Embryonic facial prominence (tissue), 1 donor: ENCODE measurements around the gene SLC22A14.
"Not testable (repeated sequence)": the region's sequence is repeated elsewhere in the genome, so short reads cannot be mapped to it uniquely, and the experiment has no call there.

Experiments used
- DNase-seq: peaks from one replicate; pipeline ENCODE4 v3.0.0-alpha.2; 2016; ENCODE audit errors: extremely low spot score

The SLC22A14 gene

DNA sequence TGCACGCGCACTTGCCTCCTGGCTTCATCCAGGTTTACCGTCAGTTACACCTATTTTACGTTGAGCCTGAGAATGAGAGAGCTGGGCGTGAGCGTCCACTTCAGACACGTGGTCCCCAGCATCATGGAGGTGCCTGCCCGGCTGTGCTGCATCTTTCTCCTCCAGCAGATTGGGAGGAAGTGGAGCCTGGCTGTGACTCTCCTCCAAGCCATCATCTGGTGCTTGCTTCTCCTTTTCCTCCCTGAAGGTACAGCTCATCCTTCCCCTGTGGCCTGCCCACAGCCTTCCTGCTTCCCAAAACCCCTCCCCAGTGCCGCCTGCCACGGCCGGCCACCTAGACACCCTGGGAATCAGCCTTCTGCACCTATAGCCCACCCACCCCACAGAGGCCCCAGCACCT, 31.6 kb downstream of the SLC22A14 start:
- DNase-seq, result no peak

GRCh38 chr3:38314112-38314763, 32.1 kb downstream of the SLC22A14 start:
- no peak for DNase-seq

GRCh38 chr3:38314764-38315487, 32.8 kb downstream of the SLC22A14 start:
- no peak for DNase-seq

- DNase-seq, result no peak
Measured at GRCh38 chr3:38315488-38316230, 33.6 kb downstream of the SLC22A14 start.

DNA sequence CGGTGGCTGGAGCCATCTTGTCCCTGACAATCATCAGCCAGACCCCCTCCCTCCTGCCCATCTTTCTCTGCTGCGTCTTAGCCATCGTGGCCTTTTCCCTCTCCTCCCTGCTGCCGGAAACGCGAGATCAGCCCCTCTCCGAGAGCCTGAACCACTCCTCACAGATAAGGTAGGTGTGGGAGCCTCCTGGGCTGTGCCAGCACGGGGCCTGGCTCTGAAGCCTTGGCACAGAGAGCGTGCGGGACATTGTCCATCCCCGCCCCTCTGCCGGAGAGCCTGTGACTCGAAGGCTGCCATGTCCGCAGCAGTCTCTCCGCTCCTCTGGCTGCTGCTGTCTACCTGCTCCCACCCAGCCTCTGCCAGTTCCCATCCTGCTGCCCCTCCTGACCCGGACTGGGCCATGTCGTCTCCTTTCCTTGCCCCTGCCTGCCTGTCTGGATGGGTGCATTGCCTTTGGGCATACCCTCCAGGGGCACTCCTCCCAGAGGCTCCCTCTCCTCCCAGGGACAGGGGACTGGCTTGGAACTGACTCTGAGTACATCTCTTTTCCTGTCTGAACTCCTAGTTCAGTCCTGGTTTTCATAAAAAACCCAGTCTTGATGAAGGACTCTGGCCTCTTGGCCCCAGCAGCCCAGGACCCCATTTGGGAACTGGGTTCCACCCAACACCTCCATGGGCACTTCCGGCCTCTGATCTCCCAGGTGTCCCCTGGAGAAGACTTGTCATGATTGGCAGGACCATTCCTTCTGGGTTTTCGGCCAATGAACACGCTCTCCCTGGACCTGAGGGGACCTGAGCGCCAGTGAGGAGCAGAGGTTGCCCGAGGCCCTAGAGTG, 34.5 kb downstream of the SLC22A14 start:
- no peak for DNase-seq

DNA sequence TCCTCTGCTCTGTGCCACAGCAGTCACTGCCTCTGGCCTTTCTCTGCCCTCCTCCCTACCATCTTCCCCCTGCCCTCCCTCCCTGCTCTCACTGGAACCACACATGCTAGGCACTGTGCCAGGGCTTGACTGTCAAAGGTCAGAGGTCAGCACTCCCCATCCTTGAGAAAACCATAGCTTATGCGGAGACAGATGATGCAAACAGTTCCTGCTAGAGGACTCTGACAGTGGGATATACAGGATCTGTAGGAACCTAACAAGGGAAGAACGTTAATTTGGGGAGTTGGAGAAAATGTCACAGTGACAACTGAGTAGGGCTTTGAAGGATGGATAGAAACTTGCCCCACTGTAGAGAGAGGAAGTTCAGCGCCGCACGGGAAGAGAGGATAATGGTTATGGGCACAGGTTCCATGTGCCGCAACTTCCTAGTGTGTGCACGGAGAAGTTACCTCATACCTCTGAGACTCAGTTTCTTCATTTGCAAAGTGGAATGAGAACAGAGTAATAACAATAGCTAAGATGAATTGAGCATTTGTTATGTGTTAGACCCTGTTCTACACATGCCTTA, 35.2 kb downstream of the SLC22A14 start:
- DNase-seq, result no peak

GRCh38 chr3:38318766-38319671, 36.9 kb downstream of the SLC22A14 start:
- DNase-seq, result no peak

DNA sequence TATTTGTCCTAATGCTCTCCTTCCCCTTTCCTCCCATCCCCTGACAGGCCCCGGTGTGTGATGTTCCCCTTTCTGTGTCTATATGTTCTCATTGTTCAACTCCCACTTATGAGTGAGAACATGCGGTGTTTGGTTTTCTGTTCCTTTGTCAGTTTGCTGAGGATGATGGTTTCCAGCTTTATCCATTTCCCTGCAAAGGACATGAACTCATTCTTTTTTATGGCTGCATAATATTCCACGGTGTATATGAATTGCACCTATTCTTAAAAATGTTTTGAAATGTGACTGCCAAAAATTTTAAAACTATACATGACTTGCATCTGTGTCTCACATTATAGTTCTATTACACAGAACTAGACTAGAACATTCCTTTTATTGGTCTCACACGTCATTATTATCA, 38.5 kb downstream of the SLC22A14 start:
- DNase-seq, result not testable (repeated sequence)

GRCh38 chr3:38323060-38323459, 41.0 kb downstream of the SLC22A14 start:
- no peak for DNase-seq

- no peak for DNase-seq
Measured at GRCh38 chr3:38325256-38325655, 43.2 kb downstream of the SLC22A14 start.

DNA sequence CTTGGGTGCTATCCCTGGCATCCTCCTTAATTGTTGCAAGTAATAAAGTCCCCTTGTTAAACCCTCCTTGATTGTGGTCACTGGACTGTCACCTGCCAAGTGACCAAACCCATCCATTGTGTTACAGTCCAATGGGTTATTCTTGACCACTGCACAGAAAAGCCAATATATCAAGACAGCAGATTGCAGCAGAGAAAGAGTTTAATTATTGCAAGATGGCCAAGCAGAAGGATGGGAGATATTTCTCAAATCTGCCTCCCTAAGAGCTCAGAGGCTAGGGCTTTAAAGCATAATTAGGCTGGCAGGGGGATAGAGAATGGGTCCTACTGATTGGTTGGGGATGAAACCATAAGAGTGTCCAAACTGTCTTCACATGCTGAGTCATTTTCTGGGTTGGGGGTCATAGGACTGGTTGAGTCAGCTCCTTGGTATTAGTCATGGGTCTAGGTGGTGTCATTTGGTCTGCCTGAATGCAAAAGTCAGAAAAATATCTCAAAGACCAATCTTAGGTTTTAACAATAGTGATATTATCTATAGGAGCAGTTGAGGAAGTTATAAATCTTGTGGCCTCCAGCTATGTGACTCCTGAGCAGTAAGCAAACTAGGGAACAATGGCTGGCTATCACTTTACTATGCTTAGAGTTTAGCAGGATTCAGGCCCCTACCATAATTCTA, 45.4 kb downstream of the SLC22A14 start:
- DNase-seq, result no peak

GRCh38 chr3:38331257-38332022, 49.3 kb downstream of the SLC22A14 start:
- DNase-seq, result no peak

DNA sequence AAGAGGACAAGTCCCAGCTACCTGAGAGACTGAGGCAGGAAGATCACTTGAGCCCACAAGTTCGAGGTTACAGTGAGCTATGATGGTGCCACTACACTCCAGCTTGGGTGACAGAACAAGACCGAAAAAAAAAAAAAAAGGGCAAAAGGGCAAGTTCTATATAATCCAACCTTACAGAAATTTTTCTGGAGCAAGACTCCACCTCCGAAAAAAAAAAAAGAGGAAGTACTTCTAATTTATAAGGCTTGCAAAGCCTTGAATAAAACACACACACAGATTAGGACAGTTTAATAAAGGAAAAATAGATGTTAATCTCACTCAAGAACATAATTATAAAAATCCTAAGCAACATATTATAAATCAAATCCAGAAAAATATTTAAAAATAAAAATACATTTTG, 50.1 kb downstream of the SLC22A14 start:
- DNase-seq, result no peak

DNA sequence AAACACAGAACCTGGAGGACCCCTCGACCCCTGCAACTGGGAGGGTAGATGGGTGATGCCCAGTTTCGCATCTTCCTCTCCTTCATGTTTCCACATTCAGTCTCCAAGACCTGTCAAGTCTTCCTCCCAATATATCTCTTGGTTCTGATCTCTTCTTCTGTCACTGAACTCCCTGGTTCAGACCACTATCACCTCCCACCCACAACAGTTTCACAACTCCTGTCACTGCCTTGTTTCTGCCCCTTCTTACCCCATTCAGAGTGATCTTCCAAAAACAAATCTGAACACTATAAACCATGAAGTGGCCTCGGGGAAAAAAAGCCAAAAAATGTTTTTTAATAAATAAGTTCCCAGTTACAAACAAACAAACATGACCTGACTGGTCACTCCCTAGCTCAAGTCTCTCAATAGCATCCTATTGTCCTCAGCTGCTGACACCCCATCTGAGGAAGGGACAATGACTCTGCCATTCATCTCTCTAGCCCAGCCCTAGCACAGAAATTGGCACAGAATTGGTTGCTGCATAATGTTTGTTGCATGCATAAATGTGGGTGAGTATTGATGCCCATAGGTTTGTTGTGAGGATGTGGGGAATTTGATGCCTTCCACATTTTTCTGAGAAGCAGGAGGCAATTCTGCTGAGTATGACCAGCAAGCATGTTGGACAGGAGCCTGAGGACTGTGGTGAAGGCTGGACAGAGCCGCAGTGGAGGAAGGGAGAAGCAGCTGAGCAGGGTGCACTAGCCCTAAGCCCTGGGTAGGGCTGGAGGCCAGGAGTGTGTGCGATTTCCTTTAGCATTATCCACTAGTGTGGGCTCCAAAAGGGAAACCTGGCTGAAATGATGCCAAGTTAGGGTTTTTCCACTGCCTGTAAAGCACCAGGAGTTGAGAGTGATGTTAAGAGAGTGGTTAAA, 52.3 kb downstream of the SLC22A14 start:
- DNase-seq, result no peak

DNA sequence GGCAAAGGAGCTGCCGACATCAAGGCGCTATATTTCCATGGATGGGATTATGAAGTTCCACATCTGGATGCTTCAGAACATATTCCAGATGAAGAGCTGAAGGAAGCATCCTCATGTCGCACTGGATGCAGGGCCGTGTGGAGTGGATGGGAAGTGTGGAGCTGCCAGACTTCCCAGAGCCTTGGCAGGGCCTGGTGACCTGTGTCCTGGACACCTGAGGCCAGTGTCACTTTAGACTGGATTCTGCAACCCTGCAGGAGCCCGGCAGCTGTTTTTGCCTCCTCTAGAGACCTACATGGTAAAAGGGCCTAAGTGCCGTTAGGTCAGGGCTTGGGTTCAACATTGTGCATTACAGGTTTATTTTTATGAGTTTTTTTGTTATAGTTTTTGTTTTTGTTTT, 53.2 kb downstream of the SLC22A14 start:
- no peak for DNase-seq

- no peak for DNase-seq
Measured at GRCh38 chr3:38337703-38338102, 55.6 kb downstream of the SLC22A14 start.

GRCh38 chr3:38343797-38344594, 61.9 kb downstream of the SLC22A14 start:
- no peak for DNase-seq
